Stimulated activated CD4-positive, alpha-beta T cell treated with anti-CD3 and anti-CD28 coated beads, Interleukin-2, amount 100 ng/mL, for 24 hours (primary cell): ENCODE measurements around the gene ABHD12B.
"Not testable (repeated sequence)": the region's sequence is repeated elsewhere in the genome, so short reads cannot be mapped to it uniquely, and the experiment has no call there.

Source experiments
- DNase-seq, 2 donors: peaks; one replicate each; pipeline ENCODE4 v3.0.0-alpha.2; 2020

Gene ABHD12B

GRCh38 chr14:50937800-50938199 is 65.9 kb downstream of the ABHD12B start:
- DNase-seq: no peak

GRCh38 chr14:50941151-50941550 is 69.3 kb downstream of the ABHD12B start:
- DNase-seq: no peak

GRCh38 chr14:50941638-50942037 is 69.8 kb downstream of the ABHD12B start:
- DNase-seq: not testable (repeated sequence)

- DNase-seq: no peak
Measured at GRCh38 chr14:50943261-50943942, 71.5 kb downstream of the ABHD12B start.

- peak; percentile 37 to 51 for DNase-seq
Measured at GRCh38 chr14:50943943-50944646, 72.2 kb downstream of the ABHD12B start, which contains the start of gene PYGL. Gene PYGL (minus strand): TSS chr14:50944483. CDS start chr14:50944403, 80 bp downstream.

GRCh38 chr14:50944647-50945413 is 73.0 kb downstream of the ABHD12B start:
- DNase-seq: peak in 1 of 2 donors; percentile 4

GRCh38 chr14:50946234-50946935 is 74.5 kb downstream of the ABHD12B start:
- DNase-seq: no peak

- no peak for DNase-seq
Measured at GRCh38 chr14:50947446-50947845, 75.6 kb downstream of the ABHD12B start.

GRCh38 chr14:50948205-50948604 is 76.4 kb downstream of the ABHD12B start:
- no peak for DNase-seq

GRCh38 chr14:50951032-50951431 is 79.2 kb downstream of the ABHD12B start:
- no peak for DNase-seq

- no peak for DNase-seq
Measured at GRCh38 chr14:50953502-50953901, 81.6 kb downstream of the ABHD12B start.
